SK-N-SH (cell line): Measurements from ENCODE around the gene ACSM2A.
"Not testable (repeated sequence)": the region's sequence is repeated elsewhere in the genome, so short reads cannot be mapped to it uniquely, and the experiment has no call there.

ENCODE experiments used
- CTCF ChIP-seq: fragments of 200-600 bp; sonication (generic); IDR thresholded peaks from 2 replicates; pipeline ENCODE4 v1.6.1; 2017; ENCODE audit warnings: antibody characterized with exemption, mild to moderate bottlenecking, moderate library complexity
- POLR2AphosphoS5 ChIP-seq: IDR thresholded peaks from 2 replicates; pipeline ENCODE4 v1.6.1; 2012; ENCODE audit warnings: low read depth, low read length
- RAD21 ChIP-seq: IDR thresholded peaks from 2 replicates; pipeline ENCODE4 v1.6.1; 2012; ENCODE audit warnings: mild to moderate bottlenecking, low read length
- REST ChIP-seq: IDR thresholded peaks from 2 replicates; pipeline ENCODE4 v1.6.1; 2012; ENCODE audit warnings: mild to moderate bottlenecking, low read depth, low read length, moderate library complexity
- SIN3A ChIP-seq: IDR thresholded peaks from 2 replicates; pipeline ENCODE4 v1.6.1; 2012; ENCODE audit warnings: low read depth, mild to moderate bottlenecking, low read length, moderate library complexity, borderline replicate concordance
- TAF1 ChIP-seq: IDR thresholded peaks from 2 replicates; pipeline ENCODE4 v1.6.1; 2012; ENCODE audit warnings: low read depth, mild to moderate bottlenecking, low read length, moderate library complexity, borderline replicate concordance
- YY1 ChIP-seq: IDR thresholded peaks from 2 replicates; pipeline ENCODE4 v1.4.0; 2012; ENCODE audit warnings: low read depth, mild to moderate bottlenecking

- TF ChIP-seq RAD21, REST, CTCF, SIN3A, TAF1, POLR2AphosphoS5, YY1: not testable (repeated sequence)
Observed at GRCh38 chr16:20483989-20484388, 32.7 kb downstream of the ACSM2A start.
